Type B pancreatic cell (in vitro differentiated cells): ENCODE results near the gene LRRC30. TPM values are rescaled to one million over a fixed set of nuclear protein-coding genes. Genes with fewer than 3 reads are reported as not detected.

Source experiments
- DNase-seq: peaks from one replicate; pipeline ENCODE4 v3.0.0; 2021; ENCODE audit warnings: mixed read lengths; ENCODE audit not compliant: unreplicated experiment; ENCODE audit errors: extremely low spot score
- H3K27ac Mint-ChIP-seq: 2 replicates; pipeline ENCODE4 v1.8.0; 2021; ENCODE audit warnings: mild to moderate bottlenecking, mixed read lengths
- H3K27me3 Mint-ChIP-seq: 2 replicates; pipeline ENCODE4 v1.8.0; 2021; ENCODE audit warnings: mixed read lengths
- H3K36me3 Mint-ChIP-seq: 2 replicates; pipeline ENCODE4 v1.8.0; 2021; ENCODE audit warnings: mixed read lengths
- H3K4me1 Mint-ChIP-seq: one replicate; pipeline ENCODE4 v1.8.0; 2021; ENCODE audit warnings: mixed read lengths; ENCODE audit not compliant: unreplicated experiment
- H3K4me3 Mint-ChIP-seq: 2 replicates; pipeline ENCODE4 v1.8.0; 2021; ENCODE audit warnings: mild to moderate bottlenecking, mixed read lengths
- H3K9me3 Mint-ChIP-seq: 2 replicates; pipeline ENCODE4 v1.8.0; 2021; ENCODE audit warnings: mixed read lengths
- total RNA-seq: library from RNA; stranded (reverse); gene quantifications from 2 replicates; pipeline ENCODE4 v1.2.1, GENCODE V29; 2021; ENCODE audit warnings: low replicate concordance
- TF ChIP-seq, protein P1 (sequence below): fragments of 200-600 bp; sonication (generic); conservative IDR thresholded peaks from 2 replicates; pipeline ENCODE4 v1.5.0; 2021; ENCODE audit warnings: antibody characterized with exemption, mild to moderate bottlenecking

The LRRC30 gene
- total RNA-seq, 1 donor from 2014 or later, result not detected

DNA sequence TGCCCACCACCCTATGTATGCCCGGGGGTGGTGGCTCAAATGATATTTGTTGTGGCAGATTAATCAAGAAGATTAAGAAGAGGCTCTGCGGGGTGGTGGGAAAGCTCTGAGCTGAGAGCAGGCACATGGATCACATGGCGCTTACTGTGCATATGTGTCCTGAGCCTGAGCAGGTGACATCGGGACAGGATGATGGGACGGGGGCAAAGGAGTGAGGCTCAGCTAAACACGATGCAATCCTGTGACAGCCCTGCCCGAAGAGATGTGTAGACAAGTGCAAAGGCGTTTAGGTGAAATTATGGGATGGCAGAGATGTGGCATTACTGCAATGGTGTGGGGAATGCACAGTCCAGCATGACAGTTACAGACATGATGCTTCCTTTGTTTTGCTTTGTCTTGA is 6.0 kb downstream of the LRRC30 start:
- Mint-ChIP-seq H3K4me1 (no peaks in the 10 kb centered on the region), H3K27ac (no peak overlapping the region), H3K36me3 (no peaks in the 10 kb centered on the region), H3K9me3 (peaks cover 7% of the 10 kb centered on the region), H3K27me3 (peaks cover 12% of the 10 kb centered on the region), H3K4me3 (no peak overlapping the region)
- no peak for DNase-seq
- TF ChIP-seq, protein P1, sequence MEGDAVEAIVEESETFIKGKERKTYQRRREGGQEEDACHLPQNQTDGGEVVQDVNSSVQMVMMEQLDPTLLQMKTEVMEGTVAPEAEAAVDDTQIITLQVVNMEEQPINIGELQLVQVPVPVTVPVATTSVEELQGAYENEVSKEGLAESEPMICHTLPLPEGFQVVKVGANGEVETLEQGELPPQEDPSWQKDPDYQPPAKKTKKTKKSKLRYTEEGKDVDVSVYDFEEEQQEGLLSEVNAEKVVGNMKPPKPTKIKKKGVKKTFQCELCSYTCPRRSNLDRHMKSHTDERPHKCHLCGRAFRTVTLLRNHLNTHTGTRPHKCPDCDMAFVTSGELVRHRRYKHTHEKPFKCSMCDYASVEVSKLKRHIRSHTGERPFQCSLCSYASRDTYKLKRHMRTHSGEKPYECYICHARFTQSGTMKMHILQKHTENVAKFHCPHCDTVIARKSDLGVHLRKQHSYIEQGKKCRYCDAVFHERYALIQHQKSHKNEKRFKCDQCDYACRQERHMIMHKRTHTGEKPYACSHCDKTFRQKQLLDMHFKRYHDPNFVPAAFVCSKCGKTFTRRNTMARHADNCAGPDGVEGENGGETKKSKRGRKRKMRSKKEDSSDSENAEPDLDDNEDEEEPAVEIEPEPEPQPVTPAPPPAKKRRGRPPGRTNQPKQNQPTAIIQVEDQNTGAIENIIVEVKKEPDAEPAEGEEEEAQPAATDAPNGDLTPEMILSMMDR, result no peak

GRCh38 chr18:7237673-7238272 is 6.9 kb downstream of the LRRC30 start:
- Mint-ChIP-seq H3K4me3 (no peak overlapping the region), H3K4me1 (no peaks in the 10 kb centered on the region), H3K36me3 (no peaks in the 10 kb centered on the region), H3K27ac (no peak overlapping the region), H3K9me3 (peaks cover 7% of the 10 kb centered on the region), H3K27me3 (peaks cover 9% of the 10 kb centered on the region)
- TF ChIP-seq, protein P1, result no peak
- no peak for DNase-seq

- no peak overlapping the region for H3K4me3 Mint-ChIP-seq
- TF ChIP-seq, protein P1, result no peak
- no peaks in the 10 kb centered on the region for H3K4me1 Mint-ChIP-seq
- no peak overlapping the region for H3K27ac Mint-ChIP-seq
- H3K27me3 Mint-ChIP-seq, result no peaks in the 10 kb centered on the region
- H3K36me3 Mint-ChIP-seq, result no peaks in the 10 kb centered on the region
- H3K9me3 Mint-ChIP-seq, result peaks cover 7% of the 10 kb centered on the region
- DNase-seq, result no peak
These were observed 12.0 kb downstream of the LRRC30 start for GRCh38 chr18:7242926-7243325.

DNA sequence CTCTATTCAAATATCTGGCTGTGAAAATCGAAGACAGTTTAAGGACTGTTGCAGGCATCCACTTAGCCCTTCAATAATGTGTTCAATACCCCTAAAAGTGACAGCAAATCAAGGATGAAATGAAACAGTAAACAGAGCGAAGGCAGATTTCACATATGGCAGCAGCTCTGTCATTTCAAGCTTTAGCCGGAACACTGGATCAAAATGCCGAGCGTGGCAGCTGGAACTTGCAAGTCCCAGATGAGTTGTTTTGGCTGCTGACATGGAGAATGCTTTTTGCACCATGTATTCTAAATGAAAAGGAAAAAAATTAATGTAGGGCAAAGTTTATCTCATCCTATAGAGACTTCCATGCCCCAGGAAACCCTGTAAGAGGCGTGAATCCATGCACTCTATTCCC is 18.0 kb downstream of the LRRC30 start:
- Mint-ChIP-seq H3K4me3 (no peak overlapping the region), H3K27me3 (no peaks in the 10 kb centered on the region), H3K36me3 (no peaks in the 10 kb centered on the region), H3K27ac (no peak overlapping the region), H3K4me1 (no peaks in the 10 kb centered on the region), H3K9me3 (no peaks in the 10 kb centered on the region)
- no peak for DNase-seq
- TF ChIP-seq, protein P1, result no peak

GRCh38 chr18:7254163-7254562 is 23.3 kb downstream of the LRRC30 start:
- Mint-ChIP-seq H3K36me3 (no peaks in the 10 kb centered on the region), H3K4me1 (peaks cover 7% of the 10 kb centered on the region), H3K9me3 (no peaks in the 10 kb centered on the region), H3K27ac (no peak overlapping the region), H3K27me3 (peaks cover 16% of the 10 kb centered on the region), H3K4me3 (no peak overlapping the region)
- DNase-seq, result no peak
- TF ChIP-seq, protein P1, result no peak

DNA sequence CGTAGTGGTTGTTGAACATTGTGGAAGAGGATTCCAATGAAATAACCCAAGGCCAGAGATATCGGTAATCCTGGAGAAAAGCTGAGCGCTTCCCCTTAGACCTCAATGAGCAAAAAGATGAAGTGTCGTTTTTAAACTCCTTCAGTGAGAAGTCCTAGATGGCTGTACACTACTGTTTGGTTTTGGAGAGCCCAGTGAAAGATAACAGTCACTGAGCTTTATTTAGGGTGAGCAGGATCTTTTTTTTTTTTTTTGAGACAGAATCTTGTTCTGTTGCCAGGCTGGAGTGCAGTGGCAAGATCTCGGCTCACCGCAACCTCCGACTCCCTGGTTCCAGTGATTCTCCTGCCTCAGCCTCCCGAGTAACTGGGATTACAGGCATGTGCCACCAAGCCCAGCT is 24.2 kb downstream of the LRRC30 start:
- Mint-ChIP-seq H3K9me3 (no peaks in the 10 kb centered on the region), H3K27me3 (peaks cover 16% of the 10 kb centered on the region), H3K36me3 (no peaks in the 10 kb centered on the region), H3K4me3 (no peak overlapping the region), H3K4me1 (peaks cover 7% of the 10 kb centered on the region), H3K27ac (no peak overlapping the region)
- TF ChIP-seq, protein P1, result no peak
- no peak for DNase-seq
